T-helper 2 cell treated with Interferon-gamma antibody and Interleukin-4, amounts not matched to agents 5 μg/mL and 100 μg/mL, for 36 hours (primary cell): ENCODE measurements around the gene TAF3.

ENCODE experiments used
- DNase-seq: peaks from one replicate; pipeline ENCODE4 v3.0.0; 2021; ENCODE audit warnings: low spot score
- H3K27ac Mint-ChIP-seq: one replicate; pipeline ENCODE4 v1.8.0; 2021; ENCODE audit warnings: mild to moderate bottlenecking, mixed read lengths
- H3K27me3 Mint-ChIP-seq: one replicate; pipeline ENCODE4 v1.8.0; 2021; ENCODE audit warnings: low read depth, mixed read lengths
- H3K36me3 Mint-ChIP-seq: one replicate; pipeline ENCODE4 v1.8.0; 2021; ENCODE audit warnings: low read depth, mixed read lengths
- H3K4me1 Mint-ChIP-seq: one replicate; pipeline ENCODE4 v1.8.0; 2021; ENCODE audit warnings: low read depth, mixed read lengths
- H3K4me3 Mint-ChIP-seq: one replicate; pipeline ENCODE4 v1.8.0; 2022; ENCODE audit warnings: mild to moderate bottlenecking, moderate library complexity, mixed read lengths
- H3K9me3 Mint-ChIP-seq: one replicate; pipeline ENCODE4 v1.8.0; 2021; ENCODE audit warnings: mixed read lengths

The TAF3 gene

DNA sequence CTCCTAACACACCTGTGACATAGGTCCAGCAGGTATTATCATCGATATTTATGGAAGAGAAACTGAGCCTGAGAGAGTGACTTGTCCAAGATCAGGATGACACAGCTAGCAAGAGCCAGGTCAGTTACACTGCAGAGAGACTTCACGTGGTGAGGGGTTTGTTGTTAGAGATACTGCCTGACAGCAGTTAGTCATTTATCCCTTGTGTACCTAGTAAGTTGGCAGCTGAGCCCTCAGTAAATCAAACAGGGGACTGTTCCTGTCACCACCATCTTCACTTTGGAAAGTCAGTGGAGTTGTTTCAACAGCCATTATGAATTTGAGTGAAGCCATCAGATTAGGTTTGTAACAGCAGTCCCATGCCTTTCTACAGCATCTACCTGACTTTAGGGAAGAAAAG lies 148.7 kb downstream of the TAF3 start:
- Mint-ChIP-seq H3K4me3 (no peak overlapping the region), H3K4me1 (peaks cover 4% of the 10 kb centered on the region), H3K27me3 (no peaks in the 10 kb centered on the region), H3K27ac (no peak overlapping the region), H3K36me3 (peaks cover 23% of the 10 kb centered on the region), H3K9me3 (no peaks in the 10 kb centered on the region)
- no peak for DNase-seq

DNA sequence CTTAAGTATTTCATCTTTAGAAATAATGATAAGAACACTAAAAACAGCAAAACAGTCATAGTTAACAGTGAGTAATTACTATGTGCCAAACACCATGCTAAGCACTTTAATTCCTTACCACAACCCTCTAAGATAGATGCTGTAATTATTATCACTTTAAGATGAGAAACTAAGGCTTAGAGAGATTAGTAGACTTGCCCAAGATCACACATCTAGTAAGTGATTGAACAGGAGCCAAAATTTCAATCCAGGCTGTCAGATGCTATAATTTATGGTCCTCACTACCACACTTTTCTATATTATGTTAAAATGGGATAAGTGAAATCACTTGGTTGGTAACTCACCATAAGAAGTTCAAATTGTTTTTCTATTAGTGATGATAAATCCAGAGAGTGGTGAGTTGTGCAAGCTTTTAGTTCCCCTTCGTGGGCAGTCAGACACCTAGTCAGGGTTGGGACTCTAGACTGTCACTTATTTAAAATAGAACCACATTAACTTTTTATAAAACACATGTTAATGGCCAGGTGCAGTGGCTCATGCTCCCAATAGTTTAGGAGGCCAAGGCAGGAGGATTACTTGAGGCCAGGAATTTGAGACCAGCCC lies 150.3 kb downstream of the TAF3 start:
- Mint-ChIP-seq H3K9me3 (no peaks in the 10 kb centered on the region), H3K27me3 (no peaks in the 10 kb centered on the region), H3K4me1 (peaks cover 4% of the 10 kb centered on the region), H3K4me3 (no peak overlapping the region), H3K27ac (no peak overlapping the region), H3K36me3 (peaks cover 19% of the 10 kb centered on the region)
- no peak for DNase-seq

DNA sequence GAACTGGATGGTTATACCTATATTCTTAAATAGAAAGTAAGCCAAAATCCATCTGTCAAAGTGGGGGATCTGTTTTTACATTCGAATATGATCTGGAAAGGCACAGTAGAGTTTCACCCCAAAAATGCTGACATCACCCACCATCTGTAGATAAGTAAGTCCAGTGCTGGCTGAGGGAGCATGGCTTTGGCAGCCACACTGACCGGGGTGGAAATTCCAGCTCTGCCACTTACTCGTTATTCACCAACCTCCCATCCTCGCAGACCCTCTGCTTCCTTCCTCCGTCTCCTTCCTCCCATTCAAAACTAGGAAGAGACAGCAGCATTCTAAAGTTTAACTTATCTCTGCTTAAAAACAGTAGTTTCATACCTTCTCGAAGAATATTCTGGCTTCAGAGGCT lies 151.3 kb downstream of the TAF3 start:
- Mint-ChIP-seq H3K36me3 (peaks cover 12% of the 10 kb centered on the region), H3K4me1 (peaks cover 4% of the 10 kb centered on the region), H3K27ac (no peak overlapping the region), H3K27me3 (no peaks in the 10 kb centered on the region), H3K9me3 (no peaks in the 10 kb centered on the region), H3K4me3 (no peak overlapping the region)
- no peak for DNase-seq

DNA sequence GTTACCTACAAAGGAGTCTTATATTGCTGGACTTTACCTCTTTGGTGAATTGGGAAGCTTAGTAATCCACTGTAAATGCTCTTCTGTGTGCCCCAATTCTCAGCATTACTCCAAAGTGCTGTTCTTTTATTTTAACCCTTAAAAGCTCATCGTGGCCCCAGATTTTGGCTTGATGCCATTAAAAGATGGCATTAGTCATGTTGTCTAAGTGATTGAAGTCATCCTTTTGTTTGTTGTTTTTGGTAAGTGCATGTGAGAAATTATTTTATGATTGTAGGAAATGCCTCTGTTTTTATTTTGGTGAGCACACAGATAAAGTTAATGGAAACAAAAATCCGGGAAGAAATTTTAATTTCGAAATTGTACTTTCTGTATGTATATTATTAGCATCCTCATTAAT lies 153.6 kb downstream of the TAF3 start:
- Mint-ChIP-seq H3K4me3 (no peak overlapping the region), H3K27me3 (no peaks in the 10 kb centered on the region), H3K9me3 (no peaks in the 10 kb centered on the region), H3K27ac (no peak overlapping the region), H3K36me3 (peaks cover 4% of the 10 kb centered on the region), H3K4me1 (no peaks in the 10 kb centered on the region)
- DNase-seq = no peak

DNA sequence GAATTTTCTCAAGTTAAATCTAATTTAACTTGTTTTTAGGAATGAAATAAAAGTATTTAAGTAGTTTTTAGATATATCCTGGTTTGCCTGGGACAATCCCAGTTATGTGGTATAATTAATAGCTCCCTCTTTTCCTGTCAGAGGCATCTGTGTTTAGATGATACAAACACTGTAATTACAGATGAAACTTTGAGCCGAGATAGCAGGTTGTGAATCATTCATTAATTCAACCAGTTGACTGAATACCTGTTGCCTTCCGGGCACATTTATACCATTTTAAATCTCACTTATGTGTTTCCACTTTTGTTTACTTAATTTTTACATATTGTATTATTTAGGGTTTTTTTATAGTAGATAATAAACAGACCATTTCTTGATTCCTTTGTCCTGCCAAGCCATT lies 154.1 kb downstream of the TAF3 start:
- no peak for DNase-seq
- no peak overlapping the region for H3K27ac Mint-ChIP-seq
- H3K9me3 Mint-ChIP-seq = no peaks in the 10 kb centered on the region
- no peaks in the 10 kb centered on the region for H3K27me3 Mint-ChIP-seq
- no peak overlapping the region for H3K4me3 Mint-ChIP-seq
- peaks cover 4% of the 10 kb centered on the region for H3K36me3 Mint-ChIP-seq
- no peaks in the 10 kb centered on the region for H3K4me1 Mint-ChIP-seq

DNA sequence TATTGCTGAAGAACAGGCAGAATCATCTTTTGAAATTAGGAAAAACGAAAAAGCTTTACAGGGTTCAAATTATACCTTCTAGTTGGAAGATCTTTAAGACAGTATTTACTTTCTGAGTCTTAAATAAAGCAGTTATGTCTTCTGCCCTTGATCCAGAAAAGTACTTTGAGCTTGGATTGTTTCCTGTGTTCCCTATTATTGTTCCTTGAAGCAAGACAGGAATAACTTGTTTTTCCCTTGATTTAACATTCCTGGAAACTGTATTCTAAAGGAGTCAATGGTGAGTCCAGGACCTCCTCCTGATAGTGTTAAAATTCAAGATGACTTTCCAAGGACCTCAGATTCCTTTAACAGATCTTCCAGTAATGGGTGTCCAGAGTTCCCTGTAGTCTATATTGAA lies 161.9 kb downstream of the TAF3 start:
- no peaks in the 10 kb centered on the region for H3K4me1 Mint-ChIP-seq
- H3K27me3 Mint-ChIP-seq = no peaks in the 10 kb centered on the region
- no peak overlapping the region for H3K4me3 Mint-ChIP-seq
- DNase-seq = no peak
- no peaks in the 10 kb centered on the region for H3K9me3 Mint-ChIP-seq
- H3K27ac Mint-ChIP-seq = no peak overlapping the region
- peaks cover 13% of the 10 kb centered on the region for H3K36me3 Mint-ChIP-seq

DNA sequence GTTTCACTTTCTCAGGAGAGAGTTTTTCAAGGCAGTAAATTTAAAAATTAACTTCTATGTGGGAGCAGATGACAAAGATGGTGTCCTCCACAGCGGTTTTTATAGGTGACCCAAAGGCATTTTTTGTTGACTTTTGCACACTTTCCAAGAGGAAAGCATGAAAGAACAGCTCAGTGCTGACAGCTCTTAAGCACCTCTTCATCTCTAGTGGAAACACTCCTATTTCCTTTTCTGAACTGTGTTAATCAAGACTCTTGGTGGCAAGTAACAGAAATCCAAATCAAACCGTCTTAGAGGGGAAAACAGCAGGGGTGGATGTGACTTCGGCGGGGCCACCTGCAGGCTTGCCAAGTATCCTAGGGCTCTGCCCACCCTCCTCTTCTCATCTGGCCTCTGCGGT lies 164.4 kb downstream of the TAF3 start:
- H3K27ac Mint-ChIP-seq = no peak overlapping the region
- no peaks in the 10 kb centered on the region for H3K27me3 Mint-ChIP-seq
- H3K4me1 Mint-ChIP-seq = no peaks in the 10 kb centered on the region
- H3K9me3 Mint-ChIP-seq = no peaks in the 10 kb centered on the region
- H3K4me3 Mint-ChIP-seq = no peak overlapping the region
- no peak for DNase-seq
- H3K36me3 Mint-ChIP-seq = peaks cover 11% of the 10 kb centered on the region

DNA sequence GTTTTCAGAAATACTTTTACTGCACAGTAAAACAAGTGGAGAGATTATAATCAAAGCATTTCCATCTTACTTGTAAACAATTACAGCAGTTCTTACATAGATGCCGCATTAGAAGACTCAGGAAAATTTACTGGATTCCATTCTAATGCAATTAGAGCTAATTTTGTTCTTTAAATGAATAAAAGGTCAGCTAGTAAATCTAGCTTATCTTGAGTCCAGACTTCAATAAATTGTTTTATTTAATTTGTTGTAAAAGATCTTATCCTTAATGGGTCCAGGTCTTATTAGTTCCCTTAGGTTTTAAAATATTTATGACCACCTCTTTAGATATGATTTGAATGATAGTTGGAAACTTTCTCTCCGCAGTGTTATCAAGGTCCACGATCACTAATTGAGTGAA lies 166.0 kb downstream of the TAF3 start:
- no peak for DNase-seq
- Mint-ChIP-seq H3K4me1 (peaks cover 3% of the 10 kb centered on the region), H3K36me3 (peaks cover 11% of the 10 kb centered on the region), H3K27me3 (no peaks in the 10 kb centered on the region), H3K9me3 (no peaks in the 10 kb centered on the region), H3K27ac (no peak overlapping the region), H3K4me3 (no peak overlapping the region)

DNA sequence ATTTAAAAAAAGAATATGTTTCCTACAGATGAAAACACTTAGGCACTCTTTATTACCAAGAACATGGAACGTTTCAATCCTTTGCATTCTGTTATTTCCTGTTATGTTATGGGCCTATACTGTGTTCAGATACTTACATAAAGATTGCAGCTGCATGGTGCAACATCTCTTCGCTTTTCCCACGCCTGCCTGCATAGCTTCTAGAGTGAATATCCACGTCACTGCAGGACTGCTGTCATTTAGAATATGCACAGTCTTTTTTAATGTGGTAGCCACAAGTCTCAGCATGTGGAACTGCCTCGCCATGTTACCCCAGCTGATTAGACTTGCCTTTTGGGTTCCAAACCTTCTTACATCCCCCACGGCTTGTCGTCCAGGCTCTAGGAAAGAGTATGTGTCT lies 166.6 kb downstream of the TAF3 start:
- Mint-ChIP-seq H3K27me3 (no peaks in the 10 kb centered on the region), H3K4me1 (peaks cover 3% of the 10 kb centered on the region), H3K27ac (no peak overlapping the region), H3K9me3 (no peaks in the 10 kb centered on the region), H3K36me3 (peaks cover 8% of the 10 kb centered on the region), H3K4me3 (no peak overlapping the region)
- DNase-seq = no peak

DNA sequence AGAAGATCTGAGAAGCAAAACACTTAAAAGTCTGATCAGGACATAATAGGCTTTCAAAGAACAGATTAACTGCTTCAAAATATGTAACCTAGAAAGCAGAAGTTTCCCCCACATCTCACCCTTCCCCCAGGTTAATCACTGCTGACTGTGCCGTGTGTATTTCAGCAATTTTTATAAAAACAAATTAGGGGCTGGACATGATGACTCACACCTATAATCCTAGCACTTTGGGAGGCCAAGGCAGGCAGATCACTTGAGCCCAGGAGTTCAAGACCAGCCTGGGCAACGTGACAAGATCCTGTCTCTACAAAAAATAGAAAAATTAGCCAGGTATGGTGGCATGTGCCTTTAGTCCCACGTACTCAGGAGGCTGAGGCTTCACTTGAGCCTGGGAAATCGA lies 168.5 kb downstream of the TAF3 start:
- Mint-ChIP-seq H3K27me3 (no peaks in the 10 kb centered on the region), H3K36me3 (peaks cover 4% of the 10 kb centered on the region), H3K27ac (no peak overlapping the region), H3K4me3 (no peak overlapping the region), H3K4me1 (peaks cover 3% of the 10 kb centered on the region), H3K9me3 (no peaks in the 10 kb centered on the region)
- DNase-seq = no peak

DNA sequence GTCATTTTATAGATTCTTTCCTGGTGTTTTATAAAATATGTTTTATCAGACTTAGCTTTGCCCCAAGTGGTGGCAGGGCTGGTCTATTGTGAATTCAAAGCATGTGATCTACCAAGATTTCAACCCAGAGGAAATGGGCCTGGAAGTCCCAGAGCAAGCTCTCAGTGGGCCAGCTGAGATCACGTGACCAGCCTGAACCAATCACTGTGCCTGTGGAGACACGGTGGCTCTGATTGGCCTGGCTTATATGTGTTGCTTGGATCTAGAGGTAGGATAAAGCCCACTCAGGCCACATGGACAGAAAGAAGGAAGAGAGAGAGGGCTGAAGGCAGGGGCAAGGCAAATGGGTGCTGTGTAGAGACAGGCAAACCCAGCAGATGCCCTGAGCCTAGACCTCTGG lies 170.7 kb downstream of the TAF3 start:
- no peaks in the 10 kb centered on the region for H3K9me3 Mint-ChIP-seq
- DNase-seq = no peak
- peaks cover 5% of the 10 kb centered on the region for H3K36me3 Mint-ChIP-seq
- H3K4me1 Mint-ChIP-seq = peaks cover 3% of the 10 kb centered on the region
- H3K27me3 Mint-ChIP-seq = no peaks in the 10 kb centered on the region
- H3K4me3 Mint-ChIP-seq = no peak overlapping the region
- H3K27ac Mint-ChIP-seq = no peak overlapping the region

DNA sequence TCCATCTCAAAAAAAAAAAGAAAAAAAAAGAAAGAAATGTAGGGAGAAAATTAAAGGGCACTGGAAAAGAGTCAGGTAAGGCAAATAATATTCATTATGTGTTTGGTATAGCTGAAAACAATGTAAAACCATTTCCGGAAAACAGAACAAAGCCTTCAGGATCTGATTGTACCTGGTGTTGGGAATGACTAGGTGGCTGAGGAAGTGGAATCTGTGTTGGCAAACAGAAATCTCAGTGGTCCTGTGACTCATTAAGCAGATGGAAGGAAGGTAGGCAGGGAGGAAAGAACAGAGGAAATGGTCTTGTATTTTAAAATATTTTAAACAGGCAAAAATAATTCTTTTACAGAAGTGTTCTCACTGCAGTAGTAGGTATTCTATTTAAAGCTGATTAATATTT lies 180.5 kb downstream of the TAF3 start:
- DNase-seq = no peak
- no peak overlapping the region for H3K27ac Mint-ChIP-seq

DNA sequence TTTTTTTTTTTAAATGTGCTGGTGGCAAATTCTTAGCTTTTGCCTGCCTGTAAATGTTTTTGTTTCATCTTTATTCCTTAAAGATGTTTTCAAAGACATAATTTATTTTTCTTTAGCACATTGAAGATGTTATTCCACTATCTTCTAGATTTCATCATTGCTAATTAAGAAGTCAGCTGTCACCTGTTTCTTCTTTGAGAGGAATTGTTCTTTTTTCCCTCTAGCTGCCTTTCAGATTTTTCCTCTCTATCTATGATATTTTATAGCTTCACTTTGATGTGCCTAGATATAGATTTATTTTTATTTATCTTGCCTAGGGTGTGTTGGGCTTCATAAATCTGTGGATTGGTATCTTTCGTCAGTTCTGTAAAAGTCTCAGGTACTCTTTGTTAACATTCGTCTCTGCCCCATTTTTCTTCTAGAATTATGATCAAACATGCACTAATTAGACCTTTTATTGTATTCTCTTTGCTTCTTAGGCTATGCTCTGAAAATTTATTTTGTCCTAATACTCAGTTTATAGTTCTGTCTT lies 186.2 kb downstream of the TAF3 start:
- Mint-ChIP-seq H3K4me1 (no peaks in the 10 kb centered on the region), H3K9me3 (peaks cover 22% of the 10 kb centered on the region), H3K27me3 (no peaks in the 10 kb centered on the region), H3K27ac (no peak overlapping the region), H3K36me3 (peaks cover 17% of the 10 kb centered on the region), H3K4me3 (no peak overlapping the region)
- no peak for DNase-seq

More for the DNA sequence above, 180.5 kb downstream of the TAF3 start:
- H3K9me3 Mint-ChIP-seq = peaks cover 9% of the 10 kb centered on the region
- H3K27me3 Mint-ChIP-seq = no peaks in the 10 kb centered on the region
- H3K4me1 Mint-ChIP-seq = no peaks in the 10 kb centered on the region
- no peak overlapping the region for H3K4me3 Mint-ChIP-seq
- peaks cover 8% of the 10 kb centered on the region for H3K36me3 Mint-ChIP-seq

DNA sequence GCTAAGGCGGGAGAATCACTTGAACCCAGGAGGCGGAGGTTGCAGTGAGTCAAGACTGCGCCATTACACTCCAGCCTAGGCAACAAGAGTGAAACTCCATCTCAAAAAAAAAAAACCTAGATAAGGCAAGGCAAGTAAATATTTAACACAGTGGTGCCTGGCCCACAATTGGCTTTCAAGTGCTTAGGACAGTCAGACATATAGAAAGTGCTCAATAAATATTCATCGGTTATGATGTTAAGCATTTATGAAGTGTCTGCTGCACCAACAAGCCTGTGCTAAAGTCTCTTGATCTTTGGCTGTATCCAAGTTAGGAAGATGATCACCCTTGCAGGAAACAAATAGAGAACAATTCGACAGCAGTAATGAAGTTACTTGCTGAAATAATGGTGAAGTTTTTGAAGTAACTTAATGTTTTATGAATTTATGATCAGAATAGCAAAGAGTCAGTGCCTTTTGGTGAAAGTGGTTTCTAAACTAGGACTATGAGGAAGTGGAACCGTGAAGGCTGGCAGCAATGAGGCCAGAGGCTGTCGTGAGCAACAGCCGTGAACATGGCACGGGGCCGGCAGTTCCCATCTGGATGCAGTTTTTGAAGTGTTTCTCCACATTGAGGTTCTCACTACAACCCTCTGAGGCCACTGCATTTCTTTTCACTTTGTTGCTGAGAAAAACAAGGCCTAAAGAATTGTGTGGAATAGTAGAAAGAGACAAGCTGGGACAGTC lies 188.1 kb downstream of the TAF3 start:
- H3K27me3 Mint-ChIP-seq = no peaks in the 10 kb centered on the region
- no peaks in the 10 kb centered on the region for H3K4me1 Mint-ChIP-seq
- no peak overlapping the region for H3K27ac Mint-ChIP-seq
- DNase-seq = no peak
- H3K36me3 Mint-ChIP-seq = peaks cover 23% of the 10 kb centered on the region
- H3K4me3 Mint-ChIP-seq = no peak overlapping the region
- peaks cover 22% of the 10 kb centered on the region for H3K9me3 Mint-ChIP-seq

DNA sequence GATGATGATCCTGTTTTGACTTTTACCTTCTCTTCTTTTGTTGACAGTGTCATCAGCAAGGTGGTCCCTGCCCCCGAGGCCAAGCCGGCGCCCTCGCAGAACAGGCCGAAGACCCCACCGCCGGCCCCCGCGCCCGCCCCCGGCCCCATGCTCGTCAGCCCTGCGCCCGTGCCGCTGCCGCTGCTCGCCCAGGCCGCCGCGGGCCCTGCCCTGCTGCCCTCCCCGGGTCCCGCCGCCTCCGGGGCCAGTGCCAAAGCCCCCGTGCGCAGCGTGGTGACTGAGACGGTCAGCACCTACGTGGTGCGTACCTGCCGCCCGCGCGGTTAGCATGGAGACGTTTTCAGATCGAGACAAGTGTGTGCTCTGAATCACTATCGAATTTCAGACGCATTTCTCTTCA lies 190.7 kb downstream of the TAF3 start:
- H3K27ac Mint-ChIP-seq = no peak overlapping the region
- H3K36me3 Mint-ChIP-seq = peaks cover 20% of the 10 kb centered on the region
- peaks cover 13% of the 10 kb centered on the region for H3K9me3 Mint-ChIP-seq
- no peak for DNase-seq
- no peak overlapping the region for H3K4me3 Mint-ChIP-seq
- no peaks in the 10 kb centered on the region for H3K4me1 Mint-ChIP-seq
- H3K27me3 Mint-ChIP-seq = no peaks in the 10 kb centered on the region
